AG04450 (cell line): ENCODE data around the gene C1QC. TPM values are rescaled to one million over a fixed set of nuclear protein-coding genes. Genes with fewer than 3 reads are reported as not detected.

Experiments used
- CTCF ChIA-PET: fragments of 300-600, 350-600 bp; formaldehyde crosslinking; extraction: SDS; loops from one replicate; lab custom pipeline; 2022; ENCODE audit warnings: antibody characterized with exemption, inconsistent platforms; lab: Charles Lee
- POLR2A ChIA-PET: fragments of 350-600 bp; formaldehyde crosslinking; extraction: SDS; loops from one replicate; lab custom pipeline; 2021; ENCODE audit warnings: antibody characterized with exemption, inconsistent platforms; lab: Yijun Ruan, JAX
- DNase-seq: peaks from one replicate; pipeline ENCODE4 v3.0.0-alpha.2; 2011; ENCODE audit warnings: low read depth, low spot score
- H3K27ac ChIP-seq: one replicate; pipeline ENCODE4 v1.5.1; 2012; ENCODE audit warnings: low read depth, low read length, control low read depth
- H3K27me3 ChIP-seq: one replicate; pipeline ENCODE4 v1.6.0; 2012; ENCODE audit warnings: low read length; ENCODE audit not compliant: control insufficient read depth, insufficient read depth
- H3K4me3 ChIP-seq: 2 replicates; pipeline ENCODE4 v1.5.1; 2011; ENCODE audit warnings: mild to moderate bottlenecking, low read depth, low read length, control low read depth
- H3K9me3 ChIP-seq: 2 replicates; pipeline ENCODE4 v1.5.1; 2012; ENCODE audit warnings: low read length; ENCODE audit not compliant: control insufficient read depth, insufficient read depth
- polyA plus RNA-seq: library from polyadenylated mRNA; depleted of rRNA; stranded (reverse); fragments of >200 nt; gene quantifications from 2 replicates; pipeline ENCODE4 v1.2.3, GENCODE V29; 2011
- TF ChIP-seq, protein P1 (sequence below): IDR thresholded peaks from 2 replicates; pipeline ENCODE4 v1.5.1; 2011; ENCODE audit warnings: low read depth, low read length, control low read depth, inconsistent platforms

The C1QC gene
- polyA plus RNA-seq, 1 experiment = not detected

DNA sequence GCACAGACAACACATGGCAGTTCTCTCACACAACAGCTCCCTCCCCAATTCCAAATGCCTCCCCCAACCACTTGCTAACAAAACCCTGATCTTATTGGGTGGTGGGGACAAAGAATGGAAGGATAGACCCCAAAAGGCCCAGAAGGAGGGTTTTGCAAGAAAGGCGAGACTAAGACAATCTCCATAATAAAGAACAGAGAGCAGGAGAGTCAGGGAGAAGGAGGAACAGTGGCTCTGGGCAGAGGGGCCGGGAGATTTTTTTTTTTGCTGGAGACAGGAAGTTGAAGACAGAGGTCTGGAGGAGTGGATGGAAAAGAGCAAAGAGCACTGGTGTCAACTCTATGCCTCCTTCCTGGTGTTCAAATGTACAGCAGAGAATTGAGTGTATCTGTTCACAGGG, 13.5 kb upstream of the C1QC start:
- ChIA-PET CTCF (no interaction called here), POLR2A (no interaction called here)
- no peak for DNase-seq
- TF ChIP-seq, protein P1, sequence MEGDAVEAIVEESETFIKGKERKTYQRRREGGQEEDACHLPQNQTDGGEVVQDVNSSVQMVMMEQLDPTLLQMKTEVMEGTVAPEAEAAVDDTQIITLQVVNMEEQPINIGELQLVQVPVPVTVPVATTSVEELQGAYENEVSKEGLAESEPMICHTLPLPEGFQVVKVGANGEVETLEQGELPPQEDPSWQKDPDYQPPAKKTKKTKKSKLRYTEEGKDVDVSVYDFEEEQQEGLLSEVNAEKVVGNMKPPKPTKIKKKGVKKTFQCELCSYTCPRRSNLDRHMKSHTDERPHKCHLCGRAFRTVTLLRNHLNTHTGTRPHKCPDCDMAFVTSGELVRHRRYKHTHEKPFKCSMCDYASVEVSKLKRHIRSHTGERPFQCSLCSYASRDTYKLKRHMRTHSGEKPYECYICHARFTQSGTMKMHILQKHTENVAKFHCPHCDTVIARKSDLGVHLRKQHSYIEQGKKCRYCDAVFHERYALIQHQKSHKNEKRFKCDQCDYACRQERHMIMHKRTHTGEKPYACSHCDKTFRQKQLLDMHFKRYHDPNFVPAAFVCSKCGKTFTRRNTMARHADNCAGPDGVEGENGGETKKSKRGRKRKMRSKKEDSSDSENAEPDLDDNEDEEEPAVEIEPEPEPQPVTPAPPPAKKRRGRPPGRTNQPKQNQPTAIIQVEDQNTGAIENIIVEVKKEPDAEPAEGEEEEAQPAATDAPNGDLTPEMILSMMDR = no peak
- H3K9me3 ChIP-seq = peaks cover 3% of the 10 kb centered on the region; the same call in 1 of the 2 replicates
- H3K4me3 ChIP-seq = no peak overlapping the region
- H3K27ac ChIP-seq = no peak overlapping the region
- H3K27me3 ChIP-seq = peaks cover 49% of the 10 kb centered on the region

DNA sequence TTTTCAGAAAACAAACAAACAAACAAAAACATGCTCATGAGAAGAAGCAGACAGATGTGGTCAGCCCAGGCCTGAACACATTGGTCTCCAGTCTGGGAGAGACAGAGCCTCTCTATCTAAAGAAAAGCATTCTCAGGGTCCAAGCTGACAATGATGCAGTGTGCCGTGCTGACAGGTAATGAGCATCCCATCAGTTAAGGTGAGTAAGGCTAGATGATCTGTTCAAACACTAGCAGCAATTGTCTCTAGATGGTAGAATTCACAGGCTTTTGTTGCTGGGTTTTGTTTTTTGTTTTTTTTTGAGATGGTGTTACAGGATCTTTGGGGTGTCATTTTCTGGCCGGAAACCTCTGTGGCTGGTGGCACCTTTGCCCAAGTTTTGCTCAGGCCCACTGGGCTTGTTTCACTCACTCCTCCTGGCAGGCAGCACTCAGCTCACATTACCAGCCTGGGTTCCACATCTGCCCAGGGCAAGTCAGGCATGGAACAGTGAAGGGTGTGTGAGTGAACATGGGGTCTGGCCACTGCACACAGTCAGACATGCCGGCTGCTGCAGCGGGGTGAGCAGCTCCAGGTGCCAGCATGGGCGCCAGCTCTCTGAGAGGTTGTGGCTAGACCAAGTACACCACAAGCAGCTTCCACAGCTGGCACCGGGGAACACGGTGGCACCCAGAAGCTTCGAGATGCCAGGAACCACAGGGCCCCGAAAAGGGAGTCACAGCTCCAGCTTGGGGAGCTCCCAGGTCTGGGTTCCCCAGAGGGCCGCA, 9.6 kb upstream of the C1QC start:
- Histone ChIP-seq H3K27ac (no peak overlapping the region), H3K4me3 (no peak overlapping the region), H3K9me3 (peaks cover 4% of the 10 kb centered on the region; the same call in 1 of the 2 replicates), H3K27me3 (peaks cover 41% of the 10 kb centered on the region)
- ChIA-PET POLR2A (no interaction called here), CTCF (interaction anchor here (1.0 to 2.4 kb wide), 2 partner anchors 8 to 214 kb away, joined by 4 to 11 read pairs; no protein-coding TSS in a partner anchor)
- DNase-seq = no peak
- TF ChIP-seq, protein P1 = no peak

DNA sequence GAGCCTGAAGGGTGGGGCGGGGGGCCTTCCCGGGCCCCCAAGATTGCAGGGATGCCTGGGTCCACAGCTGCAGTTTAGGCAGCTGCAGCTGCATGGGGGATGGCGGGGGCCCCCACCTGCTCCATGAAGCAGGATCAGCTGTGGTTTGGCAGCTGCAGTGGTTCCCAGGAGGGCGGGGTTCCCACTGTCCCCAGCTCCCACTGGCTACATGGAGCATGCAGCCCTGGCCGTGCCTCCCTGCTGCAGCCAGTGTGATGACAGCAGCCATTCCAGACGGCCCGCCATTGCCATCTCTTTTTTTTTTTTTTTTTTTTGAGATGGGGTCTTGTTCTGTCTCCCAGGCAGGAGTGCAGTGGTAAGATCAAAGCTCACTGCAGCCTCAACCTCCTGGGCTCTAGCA, 8.0 kb upstream of the C1QC start:
- ChIA-PET POLR2A (no interaction called here), CTCF (no interaction called here)
- no peak for DNase-seq
- Histone ChIP-seq H3K27me3 (peaks cover 26% of the 10 kb centered on the region), H3K4me3 (no peak overlapping the region), H3K9me3 (peaks cover 4% of the 10 kb centered on the region; the same call in 1 of the 2 replicates), H3K27ac (no peak overlapping the region)
- TF ChIP-seq, protein P1 = no peak

DNA sequence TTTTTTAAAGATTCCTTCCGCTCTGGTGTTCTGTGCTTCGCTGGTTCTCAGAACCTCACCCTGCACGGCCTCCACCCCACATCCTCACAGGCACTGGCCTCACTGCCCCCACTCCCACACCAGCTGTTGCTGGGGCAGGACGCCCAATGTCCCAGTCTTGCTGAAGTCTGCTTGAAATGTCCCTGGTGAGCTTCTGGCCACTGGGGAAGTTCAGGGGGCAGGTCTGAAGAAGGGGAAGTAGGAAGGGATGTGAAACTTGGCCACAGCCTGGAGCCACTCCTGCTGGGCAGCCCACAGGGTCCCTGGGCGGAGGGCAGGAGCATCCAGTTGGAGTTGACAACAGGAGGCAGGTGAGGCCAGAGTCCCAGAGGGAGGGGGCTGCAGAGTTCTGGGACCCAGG, 7.1 kb upstream of the C1QC start, which contains the start of gene C1QA:
TSS of gene C1QA (plus strand) at position 276 of the 400 bp plus-strand sequence. CDS start 989 bp downstream, outside the sequence.
- no peak for DNase-seq
- TF ChIP-seq, protein P1 = no peak
- ChIA-PET POLR2A (no interaction called here), CTCF (interaction anchor here (0.6 to 1.1 kb wide), 2 partner anchors 216 to 220 kb away, joined by 3 to 10 read pairs; no protein-coding TSS in a partner anchor)
- H3K4me3 ChIP-seq = no peak within 1 kb of the TSS
- peaks cover 4% of the 10 kb centered on the region; the same call in 1 of the 2 replicates for H3K9me3 ChIP-seq
- peaks cover 27% of the 10 kb centered on the region for H3K27me3 ChIP-seq
- H3K27ac ChIP-seq = no peak within 1 kb of the TSS

DNA sequence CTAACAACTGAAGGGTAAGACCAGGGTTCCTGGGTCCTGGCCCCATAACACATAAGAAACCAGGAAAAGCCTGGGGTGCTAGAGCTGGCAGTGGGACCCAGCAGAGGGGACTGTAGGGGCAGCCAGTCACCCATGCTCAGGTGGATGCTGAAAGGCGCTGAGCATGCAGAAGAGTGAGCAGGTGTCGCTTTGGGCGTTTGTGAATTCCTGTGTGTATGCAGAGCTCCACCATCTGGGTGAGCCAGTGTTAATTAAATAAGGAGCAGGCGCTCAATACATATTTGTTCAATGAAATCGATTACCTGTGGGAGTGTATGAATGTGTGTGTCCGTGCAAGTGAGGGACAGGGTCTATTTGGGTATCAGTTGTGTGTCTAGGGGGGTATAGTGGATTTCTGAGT, 6.5 kb upstream of the C1QC start:
- no peak overlapping the region for H3K4me3 ChIP-seq
- peaks cover 27% of the 10 kb centered on the region for H3K27me3 ChIP-seq
- no peak overlapping the region for H3K27ac ChIP-seq
- ChIA-PET POLR2A (no interaction called here), CTCF (interaction anchor here (1.1 kb wide), 1 partner anchor 217 kb away, joined by 3 read pairs; no protein-coding TSS in a partner anchor)
- TF ChIP-seq, protein P1 = no peak
- DNase-seq = no peak
- peaks cover 4% of the 10 kb centered on the region; the same call in 1 of the 2 replicates for H3K9me3 ChIP-seq
